Embryonic facial prominence (tissue), 1 donor: Measurements from ENCODE around the gene COQ6.
"Not testable (repeated sequence)": the region's sequence is repeated elsewhere in the genome, so short reads cannot be mapped to it uniquely, and the experiment has no call there.

ENCODE experiments used
- DNase-seq: peaks from one replicate; pipeline ENCODE4 v3.0.0-alpha.2; 2016; ENCODE audit errors: extremely low spot score

The COQ6 gene

GRCh38 chr14:73988065-73988464 is 38.0 kb downstream of the COQ6 start:
- DNase-seq: no peak

DNA sequence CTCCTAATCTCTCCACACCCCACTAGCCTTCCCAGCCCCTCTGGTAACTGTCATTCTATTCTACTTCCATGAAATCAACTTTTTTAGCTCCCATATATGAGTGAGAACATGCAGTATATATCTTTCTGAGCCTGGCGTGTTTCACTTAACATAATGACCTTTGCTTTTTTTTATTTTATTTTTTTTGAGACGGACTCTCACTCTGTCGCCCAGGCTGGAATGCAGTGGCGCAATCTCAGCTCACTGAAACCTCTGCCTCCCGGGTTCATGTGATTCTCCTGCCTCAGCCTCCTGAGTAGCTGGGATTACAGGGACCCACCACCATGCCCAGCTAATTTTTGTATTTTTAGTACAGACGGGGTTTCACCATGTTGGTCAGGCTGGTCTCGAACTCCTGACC is 38.6 kb downstream of the COQ6 start:
- DNase-seq: not testable (repeated sequence)

DNA sequence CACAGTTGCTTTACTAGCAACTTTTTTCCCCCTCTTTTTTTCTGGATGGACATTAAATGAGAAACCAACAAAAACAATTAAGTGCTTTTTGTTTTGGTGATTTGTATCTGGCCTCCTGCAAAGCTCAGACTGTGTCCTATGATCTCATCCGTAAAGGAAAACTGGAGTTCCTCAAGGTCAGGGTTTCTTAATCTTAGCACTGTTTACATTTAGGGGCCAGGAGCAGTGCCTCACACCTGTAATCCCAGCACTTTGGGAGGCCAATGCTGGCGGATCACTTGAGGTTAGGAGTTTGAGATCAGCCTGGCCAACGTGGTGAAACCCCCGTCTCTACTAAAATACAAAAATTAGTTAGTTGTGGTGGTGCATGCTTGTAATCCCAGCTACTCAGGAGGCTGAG is 41.0 kb downstream of the COQ6 start:
- no peak for DNase-seq

DNA sequence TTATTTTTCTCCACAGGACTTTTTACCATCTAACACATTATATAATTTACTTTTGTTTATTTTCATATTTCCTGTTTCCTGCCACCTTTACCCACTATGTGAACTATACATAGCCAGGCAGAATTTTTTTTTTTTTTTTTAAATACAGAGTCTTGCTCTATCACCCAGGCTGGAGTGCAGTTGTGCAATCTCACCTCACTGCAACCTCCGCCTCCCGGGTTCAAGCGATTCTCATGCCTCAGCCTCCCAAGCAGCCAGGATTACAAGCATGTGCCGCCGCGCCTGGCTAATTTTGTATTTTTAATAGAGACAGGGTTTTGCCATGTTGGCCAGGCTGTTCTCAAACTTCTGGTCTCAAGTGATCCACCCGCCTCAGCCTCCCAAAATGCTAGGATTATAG is 44.8 kb downstream of the COQ6 start:
- DNase-seq: not testable (repeated sequence)

DNA sequence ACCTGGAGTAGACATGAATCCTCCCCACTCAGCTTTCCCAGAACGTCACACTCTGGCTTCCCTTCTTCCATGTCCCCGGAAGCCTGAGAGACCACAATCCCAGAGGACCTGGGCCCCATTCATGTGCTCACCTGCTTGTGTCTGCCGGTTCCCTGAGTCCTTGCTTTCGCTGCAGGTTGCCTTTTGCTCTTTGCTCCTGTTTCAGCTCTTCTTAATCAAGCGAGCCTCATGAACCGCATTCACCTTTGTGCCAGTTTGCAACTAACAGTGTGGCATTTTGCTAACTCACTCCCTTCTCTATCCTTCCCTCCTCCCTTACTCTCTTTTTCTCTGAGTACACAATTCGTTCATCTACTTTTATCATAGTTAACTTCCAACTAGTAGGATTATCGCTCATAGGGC is 45.9 kb downstream of the COQ6 start:
- no peak for DNase-seq

DNA sequence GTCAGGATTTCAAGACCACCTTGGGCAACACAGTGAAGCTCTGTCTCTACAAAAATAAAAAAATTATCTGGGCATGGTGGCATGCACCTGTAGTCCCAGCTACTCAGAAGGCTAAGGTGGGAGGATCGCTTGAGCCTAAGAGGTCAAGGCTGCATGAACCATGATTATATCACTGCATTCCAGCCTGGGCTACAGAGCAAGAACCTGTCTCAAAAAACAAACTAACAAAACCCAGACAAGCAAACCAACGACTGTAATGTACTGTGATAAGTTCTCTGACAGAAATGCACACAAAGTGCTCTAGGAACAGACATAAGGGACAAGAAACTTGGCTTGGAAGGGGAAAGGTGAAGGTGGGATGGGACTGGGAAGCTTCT is 46.6 kb downstream of the COQ6 start:
- no peak for DNase-seq

DNA sequence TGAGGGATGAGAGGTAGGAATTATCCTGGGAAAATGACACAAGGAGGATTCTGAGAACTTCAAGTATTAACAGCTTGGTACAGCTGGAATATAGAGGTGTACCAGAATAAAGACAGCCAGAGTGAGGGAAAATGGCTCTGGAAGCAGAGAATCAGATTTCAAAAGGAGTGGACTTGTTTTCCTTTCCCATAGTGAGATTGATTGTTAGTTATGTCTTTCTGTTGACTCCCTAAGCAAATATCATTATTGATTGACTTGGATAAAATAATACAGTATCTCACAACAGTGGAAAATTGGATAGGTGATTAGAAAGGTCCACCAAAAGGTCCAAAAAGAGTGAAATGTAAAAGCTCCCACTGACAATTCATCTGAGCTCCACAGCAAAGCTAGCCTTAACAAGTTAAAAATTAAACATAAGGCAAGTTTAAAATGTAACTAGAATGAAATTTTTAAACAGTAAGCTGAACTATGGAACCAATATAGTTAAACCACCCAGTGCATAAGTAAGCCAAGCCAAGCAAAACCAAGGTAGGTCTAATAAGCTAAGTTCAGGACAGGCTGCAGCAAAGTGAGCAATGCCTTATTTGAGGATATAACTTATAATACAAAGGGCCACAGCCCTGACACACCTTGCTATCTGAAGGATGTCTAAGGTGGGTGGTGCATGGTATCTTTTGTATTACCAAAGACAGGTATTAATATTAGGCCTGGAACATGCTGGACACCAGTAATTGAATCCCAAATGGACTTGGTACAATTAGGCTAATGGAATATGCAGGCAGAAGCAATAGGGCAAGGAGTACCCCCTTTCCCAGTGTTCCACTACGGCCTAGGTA is 47.2 kb downstream of the COQ6 start:
- no peak for DNase-seq

- DNase-seq: no peak
Measured at GRCh38 chr14:73997944-73998447, 47.9 kb downstream of the COQ6 start.

DNA sequence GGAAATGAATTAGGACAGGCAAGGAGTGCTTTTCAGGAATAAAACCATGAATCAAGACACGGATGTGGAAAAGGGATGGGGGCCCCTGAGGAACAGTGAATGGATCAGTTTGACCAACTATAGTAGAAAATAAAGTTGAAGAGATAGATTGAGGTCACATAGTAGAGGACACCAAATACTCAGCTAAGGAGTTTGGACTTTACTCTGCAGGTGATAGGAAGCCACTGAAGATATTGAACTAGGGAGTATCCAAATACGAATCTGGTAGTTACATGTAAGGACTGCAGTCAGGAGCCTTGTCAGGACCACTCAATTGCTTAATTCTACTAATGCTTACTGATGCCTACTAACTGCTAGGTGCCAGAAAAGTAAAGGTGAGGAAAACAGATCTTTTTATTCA is 48.6 kb downstream of the COQ6 start:
- no peak for DNase-seq

GRCh38 chr14:74005664-74006063 is 55.6 kb downstream of the COQ6 start:
- DNase-seq: not testable (repeated sequence)

DNA sequence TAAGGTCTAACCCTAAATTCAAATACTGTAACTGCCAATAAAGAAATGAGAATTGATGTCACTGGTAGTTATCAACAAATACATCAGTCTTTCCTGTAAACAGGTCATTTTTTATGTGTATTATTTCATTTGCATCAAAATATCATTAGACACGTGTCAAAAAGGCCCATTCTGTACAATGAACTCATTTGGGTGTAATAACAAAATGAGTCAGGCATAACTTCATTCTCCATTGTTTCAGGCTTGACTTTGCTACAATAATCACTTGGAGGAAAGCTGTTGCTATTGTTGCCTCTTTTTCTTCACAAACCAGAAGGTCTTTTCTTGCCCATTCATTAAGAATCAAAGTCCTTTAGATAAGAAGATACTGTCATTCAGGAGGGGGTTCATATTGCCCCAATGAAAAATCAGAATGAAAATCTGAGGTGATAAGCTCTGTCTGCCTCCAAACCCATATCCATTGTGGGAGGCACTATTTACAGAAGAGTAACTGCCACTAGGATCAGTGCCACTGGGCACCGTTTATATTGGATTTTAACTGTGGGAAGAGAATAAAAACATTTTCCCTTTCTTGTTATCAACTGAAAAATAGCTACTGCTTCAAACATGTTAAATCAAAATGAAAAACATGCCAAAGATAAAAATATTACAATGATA is 58.9 kb downstream of the COQ6 start:
- DNase-seq: no peak
